ENCODE data around the gene STRA6.

Gene STRA6, protein sequence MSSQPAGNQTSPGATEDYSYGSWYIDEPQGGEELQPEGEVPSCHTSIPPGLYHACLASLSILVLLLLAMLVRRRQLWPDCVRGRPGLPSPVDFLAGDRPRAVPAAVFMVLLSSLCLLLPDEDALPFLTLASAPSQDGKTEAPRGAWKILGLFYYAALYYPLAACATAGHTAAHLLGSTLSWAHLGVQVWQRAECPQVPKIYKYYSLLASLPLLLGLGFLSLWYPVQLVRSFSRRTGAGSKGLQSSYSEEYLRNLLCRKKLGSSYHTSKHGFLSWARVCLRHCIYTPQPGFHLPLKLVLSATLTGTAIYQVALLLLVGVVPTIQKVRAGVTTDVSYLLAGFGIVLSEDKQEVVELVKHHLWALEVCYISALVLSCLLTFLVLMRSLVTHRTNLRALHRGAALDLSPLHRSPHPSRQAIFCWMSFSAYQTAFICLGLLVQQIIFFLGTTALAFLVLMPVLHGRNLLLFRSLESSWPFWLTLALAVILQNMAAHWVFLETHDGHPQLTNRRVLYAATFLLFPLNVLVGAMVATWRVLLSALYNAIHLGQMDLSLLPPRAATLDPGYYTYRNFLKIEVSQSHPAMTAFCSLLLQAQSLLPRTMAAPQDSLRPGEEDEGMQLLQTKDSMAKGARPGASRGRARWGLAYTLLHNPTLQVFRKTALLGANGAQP

DNA sequence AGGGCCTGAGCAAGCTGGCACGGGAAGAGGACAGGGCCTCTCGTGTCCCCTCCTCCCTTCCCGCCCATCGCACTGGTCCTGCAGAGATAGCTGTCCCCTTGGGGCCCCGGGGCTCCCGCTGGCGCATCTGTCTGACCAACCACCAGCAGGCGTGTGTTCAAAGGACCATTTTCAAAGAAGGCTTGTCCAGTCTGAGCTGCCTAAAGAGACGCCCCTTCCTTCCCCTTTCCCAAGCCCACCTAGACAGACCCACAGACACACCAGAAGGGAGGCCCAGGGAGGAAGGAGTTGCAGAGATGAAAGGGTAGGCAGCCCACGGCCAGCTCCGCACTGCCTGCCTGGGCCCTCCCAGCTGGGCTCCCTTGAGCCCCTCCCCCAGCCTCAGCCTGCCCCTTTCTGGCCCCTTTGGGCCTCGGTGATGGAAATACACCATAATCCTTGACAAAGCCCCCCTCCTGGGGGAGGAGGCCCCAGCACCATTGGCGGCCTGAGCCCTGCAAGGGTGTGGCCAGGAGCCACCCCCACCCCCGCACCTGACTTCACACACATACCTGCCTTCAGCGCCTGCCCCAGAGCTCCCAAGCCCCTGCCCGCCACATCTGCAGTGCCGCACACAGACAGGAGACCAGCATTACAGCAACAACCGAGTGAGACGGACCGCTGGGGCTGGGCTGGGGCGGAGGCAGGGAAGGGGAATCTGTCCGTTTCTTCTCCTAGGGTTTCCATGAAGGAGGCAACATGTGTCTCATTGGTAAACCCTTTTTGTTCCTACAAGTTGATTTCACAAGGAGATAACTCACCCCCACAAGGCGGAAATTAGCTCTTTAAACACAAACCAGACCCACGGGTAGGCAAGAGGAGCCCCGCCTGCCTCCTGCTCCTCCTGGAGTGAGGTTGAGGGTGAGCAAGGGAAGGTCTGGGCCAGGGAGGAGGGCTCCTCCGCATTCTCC, at the start of gene STRA6:
TSS of gene STRA6 (minus strand) at position 336 of the 950 bp plus-strand sequence. CDS start 520 bp downstream, outside the sequence.
- DNase-seq (ENCODE audit: low spot score), result no peak

DNA sequence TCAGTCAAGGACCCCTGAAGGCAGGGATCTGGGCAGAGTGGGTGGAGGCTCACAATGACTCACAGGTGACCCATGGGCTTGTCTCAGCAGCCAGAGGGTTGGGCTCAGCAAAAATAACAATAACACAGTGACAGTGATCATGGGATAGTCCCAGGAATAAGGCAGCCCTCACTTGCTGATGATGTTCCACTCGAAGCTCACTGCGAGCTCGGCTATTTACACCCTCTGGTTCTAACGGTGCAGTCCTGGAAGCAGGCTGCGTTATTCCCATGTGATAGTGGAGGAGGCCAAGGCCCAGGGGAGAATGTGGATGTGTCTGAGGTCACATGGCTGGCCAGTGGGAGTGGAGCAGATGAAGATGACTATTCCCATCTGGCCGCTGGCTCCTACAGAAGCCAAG, 49.7 kb upstream of the STRA6 start:
- peak; percentile 17 for DNase-seq (ENCODE audit: low spot score)

DNA sequence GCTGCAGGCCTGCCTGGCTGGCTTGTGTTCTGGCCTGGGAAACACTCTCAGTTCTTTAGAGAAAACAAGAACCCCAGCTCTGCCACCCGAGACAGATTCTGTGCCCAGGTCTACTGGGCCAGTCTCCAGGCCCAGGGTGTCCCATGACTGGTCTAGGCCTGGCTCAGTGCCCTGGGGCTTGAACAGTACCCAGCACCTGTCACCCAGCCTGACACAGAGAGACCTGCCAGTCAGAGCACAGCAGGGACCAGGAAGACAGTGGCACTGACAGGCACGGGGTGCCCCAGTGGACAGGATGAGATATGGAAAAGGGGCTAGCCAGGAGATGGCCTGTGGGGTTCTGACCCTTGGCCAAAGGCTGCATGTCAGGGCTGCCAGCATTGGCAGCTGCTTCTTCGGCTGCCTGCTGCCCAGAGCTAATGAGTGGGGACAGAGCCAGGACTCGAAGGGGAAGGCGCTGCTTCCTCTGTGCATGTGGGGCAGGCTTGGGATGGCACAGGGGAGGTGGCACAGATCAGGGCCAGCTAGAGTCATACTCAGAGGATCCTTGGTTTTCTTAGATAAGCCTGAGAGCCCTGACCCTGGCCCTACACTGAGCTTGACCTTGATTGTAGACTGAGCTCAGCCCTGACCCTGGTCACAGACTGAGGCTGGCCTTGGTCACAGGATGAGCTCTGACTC, 48.7 kb upstream of the STRA6 start:
- no peak for DNase-seq (ENCODE audit: low spot score)

DNA sequence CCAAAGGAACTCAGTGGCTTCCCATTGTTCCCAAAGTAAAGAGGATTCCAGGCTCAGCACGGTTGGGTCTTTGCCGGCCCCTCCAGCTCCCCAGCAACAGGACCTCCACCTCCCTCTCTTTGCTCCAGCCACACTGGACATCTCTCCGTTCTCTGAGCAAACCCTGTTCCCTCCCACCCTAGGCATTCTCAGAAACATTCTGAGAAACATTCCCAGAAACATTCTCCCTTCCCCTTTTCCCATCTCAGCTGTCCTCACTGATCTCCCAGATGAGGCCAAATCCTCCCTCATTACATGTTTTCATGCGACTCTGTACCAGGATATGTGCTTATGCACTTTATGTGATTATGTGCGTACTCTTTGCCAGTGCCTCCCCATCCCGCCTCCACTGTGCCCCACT, 47.7 kb upstream of the STRA6 start:
- no peak for DNase-seq (ENCODE audit: low spot score)

DNA sequence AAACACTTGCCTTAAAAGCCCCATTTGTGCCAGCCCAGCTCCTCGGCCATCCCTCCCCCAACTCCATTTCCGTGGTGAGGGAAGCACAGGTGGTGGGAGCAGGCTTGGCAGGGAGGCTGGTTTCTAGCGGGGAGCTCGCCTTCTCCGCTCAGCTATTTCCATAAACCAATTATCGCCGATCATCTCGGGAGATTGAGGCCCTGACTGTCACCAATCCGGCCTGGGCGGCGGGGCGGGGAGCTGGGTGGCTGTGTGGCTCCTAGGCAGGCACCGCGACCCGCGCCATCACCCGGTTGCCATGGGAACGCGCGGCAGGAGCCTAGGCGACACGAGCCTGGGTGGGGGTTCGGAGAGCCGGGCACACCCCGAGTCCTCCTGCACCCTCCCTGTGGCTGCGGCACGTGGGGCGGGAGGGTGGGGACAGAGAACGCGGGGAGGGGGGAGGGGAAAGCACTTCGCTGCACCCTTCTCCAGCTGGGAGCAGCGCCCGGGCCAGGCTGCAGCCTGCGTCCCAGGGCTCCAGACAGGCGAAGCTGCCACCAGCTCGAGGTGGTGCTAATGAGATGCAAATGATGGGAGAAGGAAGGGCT, 42.9 kb upstream of the STRA6 start:
- no peak for DNase-seq (ENCODE audit: low spot score)

DNA sequence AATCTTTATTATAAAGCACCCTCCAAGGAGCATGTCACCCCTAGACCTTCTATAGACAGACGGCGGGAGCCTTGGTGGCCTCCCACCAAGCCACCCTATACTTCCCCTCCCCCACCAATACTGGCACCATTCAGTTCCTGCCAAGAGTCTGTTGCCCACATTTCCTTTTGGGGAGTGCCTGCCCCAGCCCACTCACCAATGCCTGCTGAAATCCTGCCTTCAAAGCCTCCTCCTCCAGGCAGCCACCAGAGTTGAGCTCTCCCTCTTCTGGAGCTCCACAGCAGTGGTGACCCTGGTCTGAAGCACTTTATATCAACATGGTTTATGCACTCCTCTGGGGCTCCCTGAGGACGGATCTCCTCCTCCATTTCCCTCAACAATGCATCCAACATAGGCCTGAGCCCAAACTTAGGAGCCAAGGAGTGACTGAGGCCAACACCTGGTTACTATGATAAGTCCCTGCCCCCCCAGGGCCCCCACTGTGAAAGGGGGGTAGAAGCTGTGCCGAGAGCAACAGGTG, 42.3 kb upstream of the STRA6 start:
- no peak for DNase-seq (ENCODE audit: low spot score)

DNA sequence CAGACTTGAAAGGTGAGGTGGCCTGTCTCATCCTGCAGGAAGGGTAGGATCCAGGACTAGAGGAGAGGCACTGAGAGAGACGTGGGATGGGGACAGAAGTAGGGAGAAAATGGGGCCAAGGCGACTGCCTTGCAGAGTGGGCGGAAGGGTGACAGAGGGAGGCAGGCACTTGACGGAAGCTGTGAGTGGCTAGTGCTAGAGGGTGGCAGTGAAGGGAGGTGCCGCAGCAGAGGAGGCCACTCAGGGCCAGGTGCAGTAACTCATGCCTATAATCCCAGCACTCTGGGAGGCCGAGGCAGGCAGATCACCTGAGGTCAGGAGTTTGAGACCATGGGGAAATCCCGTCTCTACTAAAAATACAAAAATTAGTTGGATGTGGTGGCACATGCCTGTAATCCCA, 40.8 kb upstream of the STRA6 start:
- DNase-seq (ENCODE audit: low spot score), result no peak

DNA sequence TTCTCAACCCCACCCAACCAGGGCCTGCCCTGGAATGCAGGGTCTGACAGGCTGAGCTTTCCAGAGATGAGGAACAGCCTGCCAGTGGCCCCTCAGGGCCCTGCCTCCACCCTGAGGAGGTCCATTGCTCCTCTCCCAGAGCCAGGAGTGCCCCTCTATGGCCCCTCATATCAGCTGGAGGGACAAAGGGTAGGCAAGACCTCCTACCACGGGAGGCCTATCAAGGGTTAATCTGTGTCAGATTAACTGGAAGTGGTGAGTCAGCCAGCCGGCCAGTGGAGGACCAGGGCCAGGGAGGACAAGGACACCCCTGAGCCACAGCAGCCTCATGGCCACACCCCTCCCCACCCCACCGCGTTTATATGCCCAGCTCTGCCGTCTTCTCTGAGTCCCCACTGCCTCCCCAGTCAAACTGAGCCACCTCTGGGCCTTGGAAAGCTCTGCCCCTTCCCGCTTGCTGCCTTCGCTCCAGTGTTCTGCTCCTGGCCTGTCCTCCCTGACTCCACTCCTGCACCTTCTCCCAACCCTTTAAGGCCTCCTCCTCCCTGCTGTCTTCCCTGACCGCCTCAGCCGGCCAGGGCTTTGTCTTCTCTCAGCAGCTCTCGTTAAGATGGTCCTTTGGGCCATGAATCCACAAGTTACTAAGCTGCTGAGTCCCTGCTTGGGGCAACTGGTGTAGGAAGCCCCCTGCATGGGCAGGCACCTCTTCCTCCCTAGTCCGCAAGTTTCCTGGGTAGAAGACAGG, 40.0 kb upstream of the STRA6 start:
- peak; percentile 55 for DNase-seq (ENCODE audit: low spot score)

DNA sequence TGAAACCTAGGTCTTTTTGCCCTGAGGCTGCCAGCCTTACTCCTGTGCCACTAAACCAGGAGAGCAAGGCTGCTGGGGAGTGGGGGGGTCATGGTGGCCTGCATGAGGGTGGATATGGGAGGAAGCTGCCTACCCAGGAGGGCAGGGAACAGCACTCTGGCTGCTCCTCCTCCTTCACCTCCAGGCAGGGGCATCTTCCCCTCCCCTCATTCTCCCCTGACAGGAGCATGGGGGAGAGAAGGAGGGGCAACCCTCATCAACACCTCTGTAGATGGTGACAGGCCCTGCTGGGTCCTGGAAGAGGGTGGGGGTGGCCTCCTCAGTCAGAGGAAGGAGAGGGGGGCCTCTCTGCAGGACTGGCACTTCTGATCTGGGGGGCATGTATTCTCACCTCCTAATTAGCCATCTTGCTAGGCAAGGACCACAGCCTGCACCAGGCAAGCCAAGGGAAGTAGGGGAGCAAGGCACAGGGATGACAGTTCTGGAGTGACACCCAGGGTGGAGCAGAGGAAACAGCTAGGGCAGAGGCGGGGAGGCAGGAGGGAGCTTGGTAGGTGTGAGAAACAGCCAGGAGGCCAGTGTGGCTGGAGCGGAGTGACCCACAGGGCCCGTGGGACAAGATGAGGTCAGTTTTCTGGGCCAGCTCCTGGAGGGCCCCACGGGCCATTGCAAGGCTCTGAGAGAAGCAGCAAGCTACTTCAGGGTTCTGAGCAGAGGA, 38.5 kb upstream of the STRA6 start:
- no peak for DNase-seq (ENCODE audit: low spot score)

DNA sequence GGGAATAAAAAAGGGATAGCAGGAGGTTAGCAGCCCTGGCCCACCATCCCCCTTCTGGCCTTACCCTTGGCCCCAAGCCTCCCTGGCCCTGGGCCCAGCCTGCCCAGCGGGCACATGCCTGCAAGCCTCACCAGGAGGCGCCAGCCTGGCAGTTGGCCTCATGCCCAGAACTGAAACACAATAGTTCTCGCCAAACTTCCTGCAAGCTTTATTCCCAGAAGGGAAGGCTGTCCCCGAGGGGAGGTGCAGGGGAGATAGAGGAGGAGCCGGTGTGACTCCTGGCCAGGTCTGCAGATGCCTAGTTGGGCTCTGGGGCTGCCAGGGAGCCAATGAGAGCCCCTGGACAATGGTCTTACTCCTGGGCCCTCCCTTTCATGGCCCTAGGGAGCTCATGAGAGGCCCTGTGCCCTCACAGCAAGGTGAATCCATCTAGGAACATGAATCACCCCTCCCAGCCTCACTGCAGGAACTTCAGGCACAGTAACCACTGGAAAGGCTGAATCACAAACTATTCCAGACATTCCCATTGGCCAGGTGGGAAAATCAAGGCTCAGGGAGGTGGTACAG, 37.5 kb upstream of the STRA6 start:
- peak; percentile 100 for DNase-seq (ENCODE audit: low spot score)

DNA sequence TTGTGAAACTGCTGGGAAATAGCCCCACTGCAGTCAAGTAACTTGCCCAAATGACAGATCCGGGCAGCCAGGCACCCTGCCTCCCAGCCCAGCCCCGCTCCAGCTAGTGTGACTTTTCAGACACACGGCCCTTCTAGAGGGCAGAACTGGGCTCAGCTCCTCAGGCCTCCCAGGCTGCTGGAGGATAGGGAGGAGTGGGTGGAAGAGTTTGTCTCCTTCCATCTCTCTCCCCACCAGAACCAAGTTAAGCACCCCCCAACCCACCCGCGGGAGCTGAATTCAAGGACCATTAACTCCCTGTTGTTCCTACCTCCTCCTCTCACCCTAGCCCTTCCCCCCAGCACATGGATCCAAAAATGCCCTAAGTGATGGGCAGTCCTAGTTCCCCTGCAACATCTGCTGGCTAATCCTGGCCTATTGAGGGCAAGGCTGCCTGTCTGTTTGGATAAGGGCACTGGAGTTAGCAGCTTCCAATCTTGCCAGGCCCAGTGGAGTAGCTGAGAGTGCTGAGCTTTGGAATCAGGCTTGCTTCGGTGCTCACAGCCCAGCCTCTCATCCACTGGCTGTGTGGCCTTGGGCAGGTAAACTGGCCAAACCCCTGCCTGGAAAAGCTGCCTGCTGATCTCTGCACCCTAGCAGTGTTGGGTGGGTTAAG, 36.6 kb upstream of the STRA6 start:
- no peak for DNase-seq (ENCODE audit: low spot score)

DNA sequence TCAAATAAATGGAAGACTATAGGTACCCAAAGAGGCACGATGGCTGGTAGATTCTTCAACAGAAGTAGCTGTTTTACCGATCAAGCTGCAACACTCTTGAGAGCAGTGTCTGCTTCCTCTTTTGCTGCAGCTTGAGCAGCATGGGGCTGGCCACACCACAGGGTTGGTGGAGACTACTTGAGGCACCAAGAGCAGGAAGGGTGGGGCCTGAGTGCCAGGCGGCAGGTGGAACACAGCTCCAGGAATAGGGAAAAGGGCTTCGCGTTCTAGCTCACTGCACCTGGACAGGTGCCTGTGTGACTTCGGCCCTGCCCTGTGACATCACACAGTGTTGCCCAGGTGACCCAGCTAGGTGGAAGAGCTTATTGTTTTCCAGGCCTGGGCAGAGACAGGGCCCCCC, 33.4 kb upstream of the STRA6 start, which contains the start of gene CCDC33:
TSS of gene CCDC33 (plus strand) at position 365 of the 400 bp plus-strand sequence. CDS start 394 bp downstream, outside the sequence.
- DNase-seq (ENCODE audit: low spot score), result peak; percentile 78

DNA sequence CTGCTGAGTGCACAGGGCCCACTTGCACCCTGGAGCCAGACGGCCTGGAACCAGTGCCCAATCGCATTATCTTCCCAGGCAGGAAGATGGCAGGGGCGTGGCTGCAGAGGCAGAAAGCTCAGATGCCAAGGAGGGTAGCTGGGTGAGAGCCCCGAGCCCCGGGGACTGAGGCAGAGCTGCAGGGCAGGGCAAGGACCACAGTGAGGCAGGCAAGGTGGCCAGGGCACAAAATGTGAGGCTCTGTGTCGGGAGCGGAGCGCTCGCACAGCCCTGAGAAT, 31.9 kb upstream of the STRA6 start:
- no peak for DNase-seq (ENCODE audit: low spot score)

DNA sequence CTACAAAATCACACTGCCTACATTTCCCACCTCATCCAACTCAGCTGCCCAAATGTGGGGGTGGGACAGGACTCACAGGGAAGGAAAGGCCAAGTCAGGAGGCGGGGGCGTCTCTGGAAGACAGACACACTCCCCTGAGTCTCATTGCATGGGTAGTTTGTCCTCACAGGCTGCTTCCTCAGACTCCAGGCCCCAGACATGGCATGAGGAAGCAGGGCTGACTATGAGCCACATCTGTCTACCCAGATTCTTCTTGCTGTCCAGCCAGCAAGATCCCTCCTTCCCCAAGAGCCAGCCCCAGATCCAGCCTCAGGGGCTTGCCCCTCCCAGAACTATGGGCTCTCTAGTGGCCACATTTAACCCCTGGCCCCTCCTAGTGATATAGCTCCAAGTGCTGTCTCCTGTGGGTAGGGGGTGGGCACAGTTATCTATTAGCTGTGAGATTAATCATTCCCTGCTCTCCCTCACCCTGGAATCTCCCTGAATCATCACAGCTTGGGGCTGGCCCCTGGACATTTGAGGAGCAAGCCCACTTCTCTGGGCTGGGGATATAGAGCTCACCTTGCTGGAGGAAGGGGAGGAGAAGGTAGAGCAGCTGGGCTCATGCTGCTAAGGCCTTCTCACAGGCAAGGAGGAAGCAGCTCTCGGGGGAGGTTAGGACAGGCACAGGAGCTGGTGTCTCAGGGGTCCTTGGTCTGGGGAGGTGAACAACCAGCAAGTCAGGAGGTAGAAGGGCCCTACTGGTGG, 31.4 kb upstream of the STRA6 start:
- DNase-seq (ENCODE audit: low spot score), result peak; percentile 88

DNA sequence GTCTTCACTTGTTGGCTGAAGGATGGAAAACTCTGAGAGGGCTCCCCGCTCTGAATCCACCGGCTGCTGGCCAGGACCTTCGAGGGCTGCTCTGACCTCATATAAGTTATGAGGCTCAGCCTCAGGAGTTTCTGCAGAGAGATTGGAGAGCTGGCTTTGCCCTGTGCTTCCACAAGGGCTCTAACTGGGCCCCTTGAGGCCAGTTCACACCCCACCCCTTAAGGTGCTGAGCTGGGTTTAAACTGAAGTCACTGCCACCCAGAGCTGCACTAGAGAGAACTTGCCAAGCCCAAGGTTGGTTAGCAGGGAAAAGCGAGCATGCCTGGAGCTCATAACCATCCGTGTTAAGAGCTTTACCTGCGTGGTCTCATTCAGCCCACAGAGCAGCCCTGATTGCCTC, 30.8 kb upstream of the STRA6 start:
- no peak for DNase-seq (ENCODE audit: low spot score)

DNA sequence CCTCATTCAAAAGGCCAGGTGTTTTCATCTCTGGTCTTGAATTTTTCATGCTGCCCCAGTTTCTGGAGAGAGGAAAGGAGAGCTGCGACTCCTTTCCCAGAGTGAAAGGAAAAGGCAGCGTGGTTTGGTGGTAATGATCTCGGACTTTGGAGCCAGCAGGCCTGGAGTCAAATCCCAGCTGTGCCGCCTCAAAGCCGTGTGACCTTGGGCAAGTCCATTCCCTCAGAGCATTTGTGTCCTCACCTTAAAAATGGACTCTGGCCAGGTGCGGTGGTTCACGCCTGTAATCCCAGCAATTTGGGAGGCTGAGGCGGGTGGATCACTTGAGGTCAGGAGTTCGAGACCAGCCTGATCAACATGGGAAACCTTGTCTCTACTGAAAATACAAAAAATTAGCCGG, 28.9 kb upstream of the STRA6 start:
- DNase-seq (ENCODE audit: low spot score), result no peak

DNA sequence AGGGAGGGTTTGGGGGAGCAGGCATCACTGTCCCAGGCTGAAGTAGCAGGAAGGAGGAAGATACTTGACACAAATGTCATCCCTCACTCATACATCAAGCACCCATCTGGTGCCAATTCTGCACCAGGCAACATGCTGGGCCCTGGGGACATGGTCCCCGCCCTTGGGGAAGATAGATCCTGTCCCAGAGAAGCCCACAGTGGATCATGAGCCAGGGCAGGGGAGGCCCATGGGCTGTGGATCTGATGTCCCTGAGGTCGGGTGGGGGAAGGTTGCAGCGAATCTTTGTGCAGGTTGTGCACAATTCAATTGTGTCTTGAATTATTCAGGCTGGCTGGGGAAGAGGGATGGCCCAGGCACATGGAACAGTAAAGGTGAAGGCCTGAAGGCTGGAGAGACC, 27.1 kb upstream of the STRA6 start:
- no peak for DNase-seq (ENCODE audit: low spot score)

DNA sequence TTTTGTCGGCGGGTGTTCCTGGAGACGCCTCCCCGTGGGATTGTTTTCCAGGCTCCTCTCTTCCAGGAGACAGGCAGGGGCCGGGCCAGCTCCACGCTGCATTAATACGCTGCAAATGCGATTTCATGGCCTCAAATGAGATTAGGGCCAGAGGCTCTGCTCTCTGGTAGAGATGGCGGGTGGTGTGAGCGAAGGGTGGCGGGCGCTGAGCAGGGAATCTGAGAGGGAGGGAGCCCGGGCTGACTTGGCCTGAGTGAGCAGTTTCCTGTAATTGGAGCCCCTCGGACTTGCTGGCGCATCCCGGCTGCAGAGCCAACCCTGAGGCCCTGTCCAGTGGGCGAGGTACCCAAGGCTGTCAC, 26.1 kb upstream of the STRA6 start:
- DNase-seq (ENCODE audit: low spot score), result no peak
